Hepatocyte (in vitro differentiated cells): Measurements from ENCODE around the gene ACO1.

ENCODE experiments used
- CTCF ChIP-seq: fragments of 200-600 bp; sonication (generic); IDR thresholded peaks from 2 replicates; pipeline ENCODE4 v1.5.1; 2016; ENCODE audit warnings: antibody characterized with exemption, mild to moderate bottlenecking; ENCODE audit not compliant: poor library complexity
- EZH2phosphoT487 ChIP-seq: fragments of 200-600 bp; sonication (generic); IDR thresholded peaks from one replicate; pipeline ENCODE4 v1.6.1; 2018; ENCODE audit warnings: antibody characterized with exemption, mild to moderate bottlenecking, low read depth, moderate library complexity; ENCODE audit not compliant: unreplicated experiment, severe bottlenecking

- no peak for TF ChIP-seq CTCF
- TF ChIP-seq EZH2phosphoT487: no peak
Measured at GRCh38 chr9:32430720-32431119, 46.3 kb downstream of the ACO1 start.
